Loucy (cell line): ENCODE measurements around the gene PIK3CB.

Source experiments
- H2AFZ ChIP-seq: fragments of 200-600 bp; sonication (generic); 2 replicates; pipeline ENCODE4 v1.6.0; 2016; ENCODE audit warnings: antibody characterized with exemption, mild to moderate bottlenecking, low read length, moderate library complexity
- H3F3A ChIP-seq: fragments of 200-600 bp; 2 replicates; pipeline ENCODE4 v1.6.0; 2016; ENCODE audit warnings: antibody characterized with exemption, low read depth, mild to moderate bottlenecking
- H3K27me3 ChIP-seq: fragments of 200-600 bp; sonication (generic); 2 replicates; pipeline ENCODE4 v1.6.1; 2014; ENCODE audit warnings: low read length, mild to moderate bottlenecking; ENCODE audit not compliant: insufficient read depth, poor library complexity, severe bottlenecking
- H3K36me3 ChIP-seq: fragments of 200-600 bp; sonication (generic); 2 replicates; pipeline ENCODE4 v1.6.1; 2016; ENCODE audit warnings: low read length; ENCODE audit not compliant: insufficient read depth
- H3K4me1 ChIP-seq: fragments of 200-600 bp; sonication (generic); 2 replicates; pipeline ENCODE4 v1.5.1; 2014; ENCODE audit warnings: low read length, mild to moderate bottlenecking; ENCODE audit not compliant: insufficient read depth, poor library complexity, severe bottlenecking
- H3K4me2 ChIP-seq: fragments of 200-600 bp; sonication (generic); 2 replicates; pipeline ENCODE4 v1.6.0; 2014; ENCODE audit warnings: antibody characterized with exemption, low read length, low read depth, mild to moderate bottlenecking; ENCODE audit not compliant: poor library complexity, severe bottlenecking
- H3K4me3 ChIP-seq: fragments of 200-600 bp; sonication (generic); 2 replicates; pipeline ENCODE4 v1.5.1; 2014; ENCODE audit warnings: low read length, mild to moderate bottlenecking, mixed read lengths; ENCODE audit not compliant: poor library complexity, severe bottlenecking
- H3K79me2 ChIP-seq: fragments of 200-600 bp; sonication (generic); 2 replicates; pipeline ENCODE4 v1.6.1; 2014; ENCODE audit warnings: low read length; ENCODE audit not compliant: insufficient read depth
- H3K9ac ChIP-seq: fragments of 200-600 bp; sonication (generic); 2 replicates; pipeline ENCODE4 v1.6.0; 2014; ENCODE audit warnings: mild to moderate bottlenecking, low read depth, low read length, moderate library complexity; ENCODE audit not compliant: poor library complexity, severe bottlenecking
- H3K9me2 ChIP-seq: fragments of 200-600 bp; sonication (generic); replicated peaks from 2 replicates; pipeline ENCODE4 v1.6.1; 2016; ENCODE audit warnings: low read depth, low read length, mixed read lengths
- H3K9me3 ChIP-seq: fragments of 200-600 bp; sonication (generic); 2 replicates; pipeline ENCODE4 v1.6.1; 2014; ENCODE audit warnings: mild to moderate bottlenecking, antibody characterized with exemption, low read length, low read depth; ENCODE audit not compliant: insufficient read depth
- H4K20me1 ChIP-seq: fragments of 200-600 bp; sonication (generic); 2 replicates; pipeline ENCODE4 v1.6.0; 2014; ENCODE audit warnings: antibody characterized with exemption, low read length, mild to moderate bottlenecking; ENCODE audit not compliant: insufficient read depth, poor library complexity, severe bottlenecking
- EZH2phosphoT487 ChIP-seq: fragments of 200-600 bp; IDR thresholded peaks from 2 replicates; pipeline ENCODE4 v1.6.1; 2018; ENCODE audit warnings: antibody characterized with exemption, mild to moderate bottlenecking, moderate library complexity, borderline replicate concordance
- TF ChIP-seq, protein P1 (sequence below): fragments of 200-600 bp; sonication (generic); conservative IDR thresholded peaks from 2 replicates; pipeline ENCODE4 v1.5.1; 2014; ENCODE audit warnings: mild to moderate bottlenecking, antibody characterized with exemption, low read length

Gene PIK3CB

DNA sequence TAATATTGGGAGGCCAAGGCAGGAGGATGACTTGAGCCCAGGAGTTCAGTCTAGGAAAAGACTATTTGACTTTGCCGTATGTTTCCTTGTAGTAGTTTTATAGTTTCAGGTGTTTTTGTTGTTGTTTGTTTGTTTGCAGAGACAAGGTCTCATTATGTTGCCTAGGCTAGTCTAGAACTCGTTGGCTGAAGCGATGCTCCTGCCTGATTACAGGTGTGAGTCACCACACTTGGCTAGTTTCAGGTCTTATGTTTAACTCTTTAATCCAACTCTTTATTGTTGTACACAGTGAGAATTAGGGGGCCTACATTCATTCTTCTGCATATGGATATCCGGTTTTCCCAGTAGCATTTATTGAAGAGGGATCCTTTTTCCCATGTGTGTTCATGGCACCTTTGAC, 194.2 kb downstream of the PIK3CB start:
- Histone ChIP-seq H3K9me3 (0 out of 2 replicates have a peak, but pooled peaks cover under 1% of the 10 kb centered on the region), H3K4me3 (no peak overlapping the region), H3F3A (no peaks in the 10 kb centered on the region), H3K79me2 (no peaks in the 10 kb centered on the region), H3K9ac (no peak overlapping the region), H3K36me3 (no peaks in the 10 kb centered on the region), H3K4me1 (no peaks in the 10 kb centered on the region), H3K9me2 (no peaks in the 10 kb centered on the region), H3K27me3 (no peaks in the 10 kb centered on the region), H4K20me1 (no peaks in the 10 kb centered on the region), H3K4me2 (no peak overlapping the region), H2AFZ (no peak overlapping the region)
- TF ChIP-seq, protein P1, sequence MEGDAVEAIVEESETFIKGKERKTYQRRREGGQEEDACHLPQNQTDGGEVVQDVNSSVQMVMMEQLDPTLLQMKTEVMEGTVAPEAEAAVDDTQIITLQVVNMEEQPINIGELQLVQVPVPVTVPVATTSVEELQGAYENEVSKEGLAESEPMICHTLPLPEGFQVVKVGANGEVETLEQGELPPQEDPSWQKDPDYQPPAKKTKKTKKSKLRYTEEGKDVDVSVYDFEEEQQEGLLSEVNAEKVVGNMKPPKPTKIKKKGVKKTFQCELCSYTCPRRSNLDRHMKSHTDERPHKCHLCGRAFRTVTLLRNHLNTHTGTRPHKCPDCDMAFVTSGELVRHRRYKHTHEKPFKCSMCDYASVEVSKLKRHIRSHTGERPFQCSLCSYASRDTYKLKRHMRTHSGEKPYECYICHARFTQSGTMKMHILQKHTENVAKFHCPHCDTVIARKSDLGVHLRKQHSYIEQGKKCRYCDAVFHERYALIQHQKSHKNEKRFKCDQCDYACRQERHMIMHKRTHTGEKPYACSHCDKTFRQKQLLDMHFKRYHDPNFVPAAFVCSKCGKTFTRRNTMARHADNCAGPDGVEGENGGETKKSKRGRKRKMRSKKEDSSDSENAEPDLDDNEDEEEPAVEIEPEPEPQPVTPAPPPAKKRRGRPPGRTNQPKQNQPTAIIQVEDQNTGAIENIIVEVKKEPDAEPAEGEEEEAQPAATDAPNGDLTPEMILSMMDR: no peak
- TF ChIP-seq EZH2phosphoT487: no peak

DNA sequence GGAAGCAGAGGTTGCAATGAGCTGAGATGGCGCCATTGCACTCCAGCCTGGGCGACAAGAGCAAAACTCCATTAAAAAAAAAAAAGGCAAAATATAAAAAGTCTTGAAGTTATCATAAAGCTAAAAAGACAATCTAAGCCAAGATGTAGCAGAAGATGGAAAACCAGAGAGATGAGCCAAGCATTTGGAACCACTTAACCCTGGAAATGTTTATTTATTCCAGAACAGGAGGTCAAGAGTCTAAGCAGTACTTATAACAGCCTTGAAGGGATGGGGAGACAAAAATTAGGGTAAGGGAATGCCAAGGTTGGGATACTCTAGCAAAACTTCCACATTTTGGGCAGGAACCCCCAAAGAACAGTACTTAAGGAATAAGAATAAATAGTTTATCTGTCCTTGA, 196.1 kb downstream of the PIK3CB start:
- no peak overlapping the region for H3K4me3 ChIP-seq
- peaks cover 5% of the 10 kb centered on the region; the same call in 1 of the 2 replicates for H3K36me3 ChIP-seq
- H3K9ac ChIP-seq: no peak overlapping the region
- no peaks in the 10 kb centered on the region for H3K9me3 ChIP-seq
- H3K4me2 ChIP-seq: no peak overlapping the region
- H3K4me1 ChIP-seq: no peaks in the 10 kb centered on the region
- no peak overlapping the region for H2AFZ ChIP-seq
- no peaks in the 10 kb centered on the region for H3K27me3 ChIP-seq
- no peaks in the 10 kb centered on the region for H3K9me2 ChIP-seq
- H3F3A ChIP-seq: no peaks in the 10 kb centered on the region
- no peaks in the 10 kb centered on the region for H3K79me2 ChIP-seq
- TF ChIP-seq EZH2phosphoT487: no peak
- TF ChIP-seq, protein P1: no peak
- H4K20me1 ChIP-seq: no peaks in the 10 kb centered on the region

DNA sequence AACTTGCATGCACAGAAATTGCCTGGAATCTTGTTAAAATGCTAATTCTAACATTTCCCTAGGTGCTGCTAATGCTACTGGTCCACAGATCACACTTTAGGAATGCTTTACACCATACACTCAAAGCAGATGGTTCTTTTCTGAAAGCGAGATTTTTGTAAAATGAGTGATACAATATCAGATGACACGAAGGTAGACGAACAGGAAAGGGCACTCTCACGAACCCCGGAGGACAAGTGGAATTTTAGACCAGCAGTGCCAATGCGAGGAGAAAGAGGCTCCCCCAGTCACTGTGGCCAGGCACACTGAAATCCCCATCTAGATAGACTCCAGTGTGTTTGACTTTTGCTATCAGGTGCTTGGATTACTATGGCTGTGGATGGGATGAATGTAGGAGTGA, 205.2 kb downstream of the PIK3CB start:
- no peak overlapping the region for H3K9ac ChIP-seq
- no peaks in the 10 kb centered on the region for H4K20me1 ChIP-seq
- H3K9me3 ChIP-seq: no peaks in the 10 kb centered on the region
- H3K4me3 ChIP-seq: no peak overlapping the region
- no peak overlapping the region for H3K4me2 ChIP-seq
- no peaks in the 10 kb centered on the region for H3K79me2 ChIP-seq
- no peaks in the 10 kb centered on the region for H3K27me3 ChIP-seq
- no peaks in the 10 kb centered on the region for H3K9me2 ChIP-seq
- no peaks in the 10 kb centered on the region for H3K4me1 ChIP-seq
- peaks cover 54% of the 10 kb centered on the region for H3K36me3 ChIP-seq
- no peaks in the 10 kb centered on the region for H3F3A ChIP-seq
- H2AFZ ChIP-seq: no peak overlapping the region
- TF ChIP-seq EZH2phosphoT487: no peak
- TF ChIP-seq, protein P1: no peak
